Neural progenitor cell (in vitro differentiated cells): ENCODE measurements around the gene SLC51A. TPM values are rescaled to one million over a fixed set of nuclear protein-coding genes. Genes with fewer than 3 reads are reported as not detected.

Experiments
- DNase-seq: peaks from one replicate; pipeline ENCODE4 v3.0.0-alpha.2; 2016; ENCODE audit warnings: low spot score
- H2AFZ ChIP-seq: fragments of 200-600 bp; sonication (generic); replicated peaks from 2 replicates; pipeline ENCODE4 v1.6.1; 2016; ENCODE audit warnings: antibody characterized with exemption
- H3F3A ChIP-seq: fragments of 200-600 bp; sonication (generic); 2 replicates; pipeline ENCODE4 v1.6.1; 2016; ENCODE audit warnings: antibody characterized with exemption, low read depth
- H3K27ac ChIP-seq: fragments of 200-600 bp; sonication (generic); 2 replicates; pipeline ENCODE4 v1.5.1; 2016; ENCODE audit warnings: mild to moderate bottlenecking
- H3K27me3 ChIP-seq: fragments of 200-600 bp; sonication (generic); 2 replicates; pipeline ENCODE4 v1.6.1; 2016; ENCODE audit warnings: mild to moderate bottlenecking, moderate library complexity
- H3K36me3 ChIP-seq: fragments of 200-600 bp; sonication (generic); 2 replicates; pipeline ENCODE4 v1.5.1; 2016
- H3K4me1 ChIP-seq: fragments of 200-600 bp; sonication (generic); 2 replicates; pipeline ENCODE4 v1.6.1; 2016; ENCODE audit warnings: mixed run types
- H3K4me2 ChIP-seq: fragments of 200-600 bp; sonication (generic); 2 replicates; pipeline ENCODE4 v1.6.1; 2016
- H3K4me3 ChIP-seq: fragments of 200-600 bp; sonication (generic); 2 replicates; pipeline ENCODE4 v1.5.1; 2016
- H3K79me2 ChIP-seq: fragments of 200-600 bp; sonication (generic); 2 replicates; pipeline ENCODE4 v1.6.1; 2016; ENCODE audit warnings: low read depth
- H3K9ac ChIP-seq: fragments of 200-600 bp; sonication (generic); 2 replicates; pipeline ENCODE4 v1.6.1; 2016
- H3K9me3 ChIP-seq: fragments of 200-600 bp; sonication (generic); 2 replicates; pipeline ENCODE4 v1.5.1; 2016; ENCODE audit warnings: low read depth
- H4K20me1 ChIP-seq: fragments of 200-600 bp; sonication (generic); 2 replicates; pipeline ENCODE4 v1.6.1; 2016; ENCODE audit warnings: low read depth
- H3K27ac Mint-ChIP-seq: 3 replicates; pipeline ENCODE4 v1.8.0; 2021; ENCODE audit warnings: mixed read lengths
- H3K27me3 Mint-ChIP-seq: 2 replicates; pipeline ENCODE4 v1.8.0; 2022; ENCODE audit warnings: low read depth, mild to moderate bottlenecking, inconsistent platforms, moderate library complexity, mixed read lengths; ENCODE audit not compliant: insufficient read depth
- H3K36me3 Mint-ChIP-seq: 3 replicates; pipeline ENCODE4 v1.8.0; 2021; ENCODE audit warnings: mixed read lengths
- H3K4me1 Mint-ChIP-seq: 3 replicates; pipeline ENCODE4 v1.8.0; 2021; ENCODE audit warnings: mixed read lengths
- H3K4me3 Mint-ChIP-seq: 3 replicates; pipeline ENCODE4 v1.8.0; 2021; ENCODE audit warnings: mild to moderate bottlenecking, moderate library complexity, mixed read lengths
- H3K9me3 Mint-ChIP-seq: 3 replicates; pipeline ENCODE4 v1.8.0; 2020; ENCODE audit warnings: mixed read lengths
- CTCF ChIP-seq: fragments of 200-600 bp; sonication (generic); IDR thresholded peaks from 2 replicates; pipeline ENCODE4 v1.5.1; 2017; ENCODE audit warnings: antibody characterized with exemption, mild to moderate bottlenecking
- EZH2 ChIP-seq: fragments of 200-600 bp; sonication (generic); IDR thresholded peaks from 2 replicates; pipeline ENCODE4 v1.6.1; 2017; ENCODE audit warnings: antibody characterized with exemption, mild to moderate bottlenecking, moderate library complexity
- EZH2phosphoT487 ChIP-seq: fragments of 200-600 bp; sonication (generic); IDR thresholded peaks from 2 replicates; pipeline ENCODE4 v1.6.1; 2017; ENCODE audit warnings: antibody characterized with exemption
- total RNA-seq: library from RNA; depleted of rRNA; stranded (reverse); fragments of >200 nt; gene quantifications from 2 replicates; pipeline ENCODE4 v1.2.3, GENCODE V29; 2015; ENCODE audit warnings: low replicate concordance

The SLC51A gene
- total RNA-seq, 1 donor from 2014 or later: not detected

GRCh38 chr3:196251918-196252317 lies 35.6 kb downstream of the SLC51A start:
- no peak overlapping the region for H3K27ac ChIP-seq
- no peaks in the 10 kb centered on the region for H4K20me1 ChIP-seq
- H3K4me3 ChIP-seq: no peak overlapping the region
- no peak overlapping the region for H2AFZ ChIP-seq
- no peak overlapping the region for H3K9ac ChIP-seq
- peaks cover 8% of the 10 kb centered on the region for H3K36me3 Mint-ChIP-seq
- no peak for DNase-seq
- H3K27me3 ChIP-seq: no peaks in the 10 kb centered on the region
- no peaks in the 10 kb centered on the region for H3K36me3 ChIP-seq
- H3K4me2 ChIP-seq: no peak overlapping the region
- H3F3A ChIP-seq: peaks cover 19% of the 10 kb centered on the region
- TF ChIP-seq EZH2: no peak
- no peak for TF ChIP-seq CTCF
- TF ChIP-seq EZH2phosphoT487: no peak
- H3K4me1 ChIP-seq: no peaks in the 10 kb centered on the region
- no peaks in the 10 kb centered on the region for H3K9me3 ChIP-seq
- no peak overlapping the region for H3K4me3 Mint-ChIP-seq
- H3K9me3 Mint-ChIP-seq: no peaks in the 10 kb centered on the region
- H3K27ac Mint-ChIP-seq: no peak overlapping the region
- peaks cover 2% of the 10 kb centered on the region for H3K27me3 Mint-ChIP-seq
- no peaks in the 10 kb centered on the region for H3K79me2 ChIP-seq
- no peaks in the 10 kb centered on the region for H3K4me1 Mint-ChIP-seq

- Histone ChIP-seq H3K9me3 (no peaks in the 10 kb centered on the region), H3K27ac (no peak overlapping the region), H2AFZ (no peak overlapping the region), H3K79me2 (no peaks in the 10 kb centered on the region), H3K36me3 (no peaks in the 10 kb centered on the region), H4K20me1 (no peaks in the 10 kb centered on the region), H3F3A (peaks cover 19% of the 10 kb centered on the region), H3K9ac (no peak overlapping the region), H3K4me1 (no peaks in the 10 kb centered on the region), H3K27me3 (no peaks in the 10 kb centered on the region), H3K4me2 (no peak overlapping the region), H3K4me3 (no peak overlapping the region)
- H3K4me3 Mint-ChIP-seq: no peak overlapping the region
- no peaks in the 10 kb centered on the region for H3K9me3 Mint-ChIP-seq
- DNase-seq: no peak
- peaks cover 10% of the 10 kb centered on the region for H3K36me3 Mint-ChIP-seq
- no peaks in the 10 kb centered on the region for H3K4me1 Mint-ChIP-seq
- TF ChIP-seq EZH2phosphoT487: no peak
- TF ChIP-seq CTCF: no peak
- no peak overlapping the region for H3K27ac Mint-ChIP-seq
- H3K27me3 Mint-ChIP-seq: peaks cover 2% of the 10 kb centered on the region
These were observed 38.3 kb downstream of the SLC51A start for GRCh38 chr3:196254376-196255283.

- no peak for DNase-seq
- no peak for TF ChIP-seq EZH2phosphoT487
- TF ChIP-seq CTCF: no peak
- TF ChIP-seq EZH2: no peak
- Mint-ChIP-seq H3K36me3 (peaks cover 8% of the 10 kb centered on the region), H3K4me1 (no peaks in the 10 kb centered on the region), H3K27me3 (peaks cover 2% of the 10 kb centered on the region), H3K9me3 (peaks cover under 1% of the 10 kb centered on the region), H3K27ac (no peak overlapping the region), H3K4me3 (no peak overlapping the region)
- Histone ChIP-seq H3K4me3 (no peak overlapping the region), H3K9ac (no peak overlapping the region), H3K27me3 (no peaks in the 10 kb centered on the region), H3K4me1 (no peaks in the 10 kb centered on the region), H3F3A (peaks cover 19% of the 10 kb centered on the region), H2AFZ (no peak overlapping the region), H4K20me1 (no peaks in the 10 kb centered on the region), H3K36me3 (no peaks in the 10 kb centered on the region), H3K4me2 (no peak overlapping the region), H3K27ac (no peak overlapping the region), H3K79me2 (no peaks in the 10 kb centered on the region), H3K9me3 (no peaks in the 10 kb centered on the region)
These were observed 39.4 kb downstream of the SLC51A start for GRCh38 chr3:196255776-196256175.
